Limb (tissue), 2 donors: ENCODE data around the gene CDCP1.
A peak's percentile ranks its signal among the peaks of the same experiment; 100 is the strongest.
"Not testable (repeated sequence)": the region's sequence is repeated elsewhere in the genome, so short reads cannot be mapped to it uniquely, and the experiment has no call there.

Source experiments
- DNase-seq, 2 donors: peaks; one replicate each; pipeline ENCODE4 v3.0.0-alpha.2; 2016; ENCODE audit errors: extremely low spot score in 2 of 2

The CDCP1 gene

GRCh38 chr3:45084361-45084760, 61.8 kb downstream of the CDCP1 start:
- DNase-seq = no peak

DNA sequence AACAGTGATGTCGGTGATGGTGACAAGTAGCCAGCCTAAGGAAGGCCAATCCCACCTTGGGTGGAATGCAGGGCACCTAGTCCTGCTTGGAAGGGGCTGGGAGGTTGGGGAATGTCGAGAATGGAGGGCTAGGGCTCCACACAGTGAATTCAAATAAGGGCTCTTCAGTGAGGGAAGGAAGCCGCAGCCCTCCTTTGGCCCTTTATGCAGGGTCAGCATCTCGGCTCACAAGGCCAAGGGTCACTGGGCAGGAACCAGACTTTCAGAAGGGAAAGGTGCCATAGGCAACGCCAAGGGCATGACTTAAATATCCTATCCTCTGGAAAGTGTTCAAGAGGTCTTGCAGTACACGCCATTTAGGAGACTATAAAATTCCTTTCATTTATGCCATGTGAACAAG, 63.2 kb downstream of the CDCP1 start:
- DNase-seq = no peak

- peak in 1 of 2 donors; percentile 40 for DNase-seq
Measured at GRCh38 chr3:45082142-45082538, 64.0 kb downstream of the CDCP1 start.

DNA sequence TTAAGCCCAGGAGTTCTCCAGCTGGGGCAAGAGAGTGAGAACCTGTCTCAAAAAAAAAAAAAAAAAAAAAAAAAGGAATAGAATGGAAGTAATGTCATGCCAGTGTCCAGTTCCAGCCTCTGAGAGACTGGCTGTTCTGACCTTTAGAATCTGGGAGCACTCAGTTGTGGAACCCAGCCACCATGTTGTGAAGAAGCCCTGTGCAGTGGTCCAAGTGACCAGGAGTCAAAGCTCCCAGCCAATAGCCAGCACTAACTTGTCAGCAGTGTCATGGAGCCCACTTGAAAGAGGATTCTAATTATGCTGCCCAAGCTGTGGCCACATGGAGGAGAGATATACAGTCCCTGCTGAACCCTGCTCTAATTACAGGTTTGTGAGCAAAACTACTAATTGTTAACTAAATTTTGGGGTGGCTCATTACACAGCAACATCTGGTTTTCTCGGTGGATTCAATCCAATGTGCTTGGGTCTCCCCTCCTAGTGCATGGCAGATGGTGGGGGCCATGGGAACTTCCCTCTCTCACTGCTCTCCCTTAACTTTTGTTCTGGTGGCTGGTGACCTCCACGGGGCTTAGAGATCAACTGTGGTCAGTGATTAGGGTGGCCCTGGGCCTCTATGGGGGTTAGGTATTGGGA, 64.6 kb downstream of the CDCP1 start:
- DNase-seq = no peak

GRCh38 chr3:45080824-45081223, 65.4 kb downstream of the CDCP1 start:
- no peak for DNase-seq

DNA sequence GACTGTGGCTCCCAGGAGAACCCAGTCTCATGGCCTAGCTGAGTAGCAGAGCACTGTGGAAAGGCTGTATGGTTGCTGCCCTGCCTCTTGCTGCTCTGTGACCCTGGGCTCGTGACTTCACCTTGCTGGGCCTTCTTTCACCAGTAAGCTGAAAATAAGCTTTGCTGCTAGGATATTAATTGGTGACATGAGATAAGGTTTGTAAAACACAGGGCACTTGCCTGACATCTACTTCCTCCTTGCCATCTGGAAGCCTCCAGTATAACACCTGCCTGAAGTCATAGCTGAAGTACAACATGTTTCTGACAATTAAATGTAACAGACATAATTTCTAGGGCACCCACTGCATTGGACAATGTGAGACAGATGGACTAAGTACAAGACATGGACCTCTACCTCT, 66.5 kb downstream of the CDCP1 start:
- DNase-seq = no peak

DNA sequence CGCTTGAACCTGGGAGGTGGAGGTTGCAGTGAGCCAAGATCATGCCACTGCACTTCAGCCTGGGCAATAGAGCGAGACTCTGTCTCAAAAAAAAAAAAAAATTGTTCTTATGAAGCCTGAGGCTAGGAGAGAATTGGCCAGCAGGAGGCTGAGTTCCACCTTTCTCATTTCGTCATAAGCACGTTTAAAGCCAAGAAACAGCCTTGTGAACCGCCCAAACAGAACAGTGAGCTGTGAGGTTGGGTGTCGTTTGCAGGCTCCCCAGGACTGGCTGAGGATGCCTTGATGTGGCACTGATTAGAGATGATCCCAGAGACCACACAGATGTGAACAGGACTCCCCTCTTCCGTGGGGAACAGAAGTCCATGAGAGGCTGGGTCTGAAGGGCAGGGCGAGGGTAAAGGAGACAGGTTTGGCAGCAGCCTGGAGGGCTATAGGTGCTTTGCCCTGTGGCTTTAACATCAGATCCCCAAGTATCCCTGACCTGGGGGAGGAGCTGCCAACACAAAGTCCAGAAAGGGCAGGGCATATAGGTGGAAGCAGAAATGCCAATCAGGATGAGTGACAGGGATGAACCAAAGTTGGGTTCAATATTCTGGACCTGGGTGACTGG, 67.2 kb downstream of the CDCP1 start:
- DNase-seq = no peak

DNA sequence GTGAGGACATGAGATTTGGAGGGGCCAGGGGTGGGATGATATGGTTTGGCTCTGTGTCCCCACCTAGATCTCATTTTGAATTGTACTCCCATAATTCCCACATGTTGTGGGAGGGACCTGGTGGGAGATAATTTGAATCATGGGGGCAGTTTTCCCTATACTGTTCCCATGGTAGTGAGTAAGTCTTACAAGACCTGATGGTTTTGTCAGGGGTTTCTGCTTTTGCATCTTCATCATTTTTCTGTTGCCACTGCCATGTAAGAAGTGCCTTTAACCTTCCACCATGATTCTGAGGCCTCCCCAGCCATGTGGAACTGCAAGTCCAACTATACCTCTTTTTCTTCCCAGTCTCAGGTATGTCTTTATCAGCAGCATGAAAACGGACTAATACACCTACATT, 67.9 kb downstream of the CDCP1 start:
- not testable (repeated sequence) for DNase-seq

GRCh38 chr3:45075821-45076625, 70.2 kb downstream of the CDCP1 start:
- DNase-seq = no peak

GRCh38 chr3:45071075-45071474, 75.1 kb downstream of the CDCP1 start:
- no peak for DNase-seq

GRCh38 chr3:45067941-45068340, 78.2 kb downstream of the CDCP1 start:
- DNase-seq = no peak

DNA sequence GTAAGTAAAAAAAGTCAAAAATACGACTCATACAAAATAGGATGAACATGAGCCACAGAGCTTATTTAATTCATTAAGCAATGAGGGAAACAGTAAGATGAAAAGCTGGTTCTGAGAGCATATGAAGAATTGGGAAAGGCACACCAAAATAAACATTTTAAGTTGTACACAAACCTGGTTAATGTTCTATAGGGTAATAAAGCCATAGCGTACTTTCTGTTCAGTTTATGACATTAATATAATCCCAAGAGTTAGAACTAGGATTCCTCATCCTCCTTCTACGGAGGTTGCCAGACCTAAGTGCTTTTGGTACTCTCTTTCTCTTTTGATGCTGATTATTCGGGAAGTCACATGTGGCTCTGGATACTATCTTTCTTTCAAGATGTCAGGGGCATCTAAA, 78.7 kb downstream of the CDCP1 start:
- DNase-seq = no peak

DNA sequence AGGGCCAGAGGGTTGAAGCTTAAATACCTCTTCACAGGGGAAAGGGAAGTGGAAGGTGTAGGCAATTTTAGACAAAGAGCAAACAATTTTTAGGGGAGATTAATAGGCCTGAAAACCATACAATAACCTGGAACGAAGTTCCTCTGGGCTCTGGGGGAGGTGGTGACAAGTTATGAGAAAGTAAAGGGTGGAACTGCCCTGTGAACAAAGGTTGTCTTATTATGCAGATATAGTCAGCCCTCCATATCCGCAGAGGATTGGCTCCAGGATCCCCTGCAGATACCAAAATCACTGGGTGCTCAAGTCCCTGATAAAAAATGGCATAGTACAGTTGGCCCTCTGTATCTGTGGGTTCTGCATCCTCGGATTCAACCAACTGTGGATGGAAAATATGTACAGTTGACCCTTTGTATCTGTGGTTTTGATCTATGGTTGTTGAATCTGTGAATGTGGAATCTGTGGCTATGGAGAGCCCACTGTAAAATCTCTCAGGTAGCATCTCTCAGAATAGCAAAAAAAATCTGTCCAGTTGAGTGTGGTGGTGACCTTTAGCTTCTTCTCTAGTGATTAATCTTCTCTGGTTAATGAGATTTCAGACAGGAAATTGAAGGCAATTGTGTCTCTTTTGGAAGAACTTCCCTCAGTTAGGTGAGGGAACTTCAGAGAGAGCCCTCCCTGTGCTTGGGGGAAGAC, 79.9 kb downstream of the CDCP1 start:
- no peak for DNase-seq

GRCh38 chr3:45065373-45065720, 80.8 kb downstream of the CDCP1 start:
- no peak for DNase-seq

DNA sequence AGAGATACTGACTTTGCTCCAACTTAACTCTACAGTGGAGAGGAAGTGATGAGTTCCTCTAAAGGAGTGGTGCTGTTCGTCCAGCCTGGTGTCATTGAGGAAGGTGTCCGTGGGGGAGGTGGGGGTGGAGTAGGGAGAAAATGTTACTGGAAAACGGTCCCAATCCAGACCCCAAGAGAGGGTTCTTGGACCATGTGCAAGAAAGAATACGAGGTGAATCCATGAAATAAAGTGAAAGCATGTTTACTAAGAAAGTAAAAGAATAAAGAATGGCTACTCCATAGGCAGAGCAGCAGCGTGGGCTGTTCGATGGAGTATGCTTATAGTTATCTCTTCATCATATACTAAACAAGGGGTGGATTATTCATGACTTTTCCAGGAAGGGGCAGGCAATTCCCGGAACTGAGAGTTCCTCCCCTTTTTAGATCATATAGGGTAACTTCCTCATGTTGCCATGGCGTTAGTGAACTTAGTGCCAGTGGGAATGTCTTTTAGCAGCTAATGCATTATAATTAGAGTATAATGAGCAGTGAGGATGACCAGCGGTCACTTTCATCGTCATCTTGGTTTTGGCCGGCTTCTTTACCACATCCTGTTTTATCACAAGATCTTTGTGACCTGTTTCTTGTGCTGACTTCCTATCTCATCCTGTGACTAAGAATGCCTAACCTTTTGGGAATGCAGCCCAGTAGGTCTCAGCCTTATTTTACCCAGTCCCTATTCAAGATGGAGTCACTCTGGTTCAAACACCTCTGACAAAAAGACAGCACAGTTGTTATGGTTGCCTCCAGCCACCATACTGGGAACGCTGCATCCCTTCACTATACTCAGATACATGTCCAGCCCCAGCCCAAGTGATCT, 81.4 kb downstream of the CDCP1 start:
- no peak for DNase-seq

DNA sequence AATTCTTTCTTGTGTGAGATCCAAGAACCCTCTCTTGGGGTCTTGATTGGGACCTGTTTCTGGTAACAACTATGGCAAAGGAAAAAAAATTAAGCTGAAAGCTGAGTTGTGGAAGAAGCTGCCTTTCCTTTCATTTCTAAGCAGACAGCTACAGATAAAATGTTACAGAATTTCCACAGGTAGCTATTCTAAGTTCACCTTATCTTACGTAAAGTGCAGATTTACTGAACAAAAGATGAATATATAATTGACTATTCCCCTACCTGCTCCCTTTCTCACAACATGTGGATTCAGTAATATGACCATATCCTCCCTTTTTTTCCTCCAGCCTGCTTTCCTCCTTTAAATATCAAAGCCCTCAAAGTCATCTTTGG, 83.5 kb downstream of the CDCP1 start:
- DNase-seq = no peak

DNA sequence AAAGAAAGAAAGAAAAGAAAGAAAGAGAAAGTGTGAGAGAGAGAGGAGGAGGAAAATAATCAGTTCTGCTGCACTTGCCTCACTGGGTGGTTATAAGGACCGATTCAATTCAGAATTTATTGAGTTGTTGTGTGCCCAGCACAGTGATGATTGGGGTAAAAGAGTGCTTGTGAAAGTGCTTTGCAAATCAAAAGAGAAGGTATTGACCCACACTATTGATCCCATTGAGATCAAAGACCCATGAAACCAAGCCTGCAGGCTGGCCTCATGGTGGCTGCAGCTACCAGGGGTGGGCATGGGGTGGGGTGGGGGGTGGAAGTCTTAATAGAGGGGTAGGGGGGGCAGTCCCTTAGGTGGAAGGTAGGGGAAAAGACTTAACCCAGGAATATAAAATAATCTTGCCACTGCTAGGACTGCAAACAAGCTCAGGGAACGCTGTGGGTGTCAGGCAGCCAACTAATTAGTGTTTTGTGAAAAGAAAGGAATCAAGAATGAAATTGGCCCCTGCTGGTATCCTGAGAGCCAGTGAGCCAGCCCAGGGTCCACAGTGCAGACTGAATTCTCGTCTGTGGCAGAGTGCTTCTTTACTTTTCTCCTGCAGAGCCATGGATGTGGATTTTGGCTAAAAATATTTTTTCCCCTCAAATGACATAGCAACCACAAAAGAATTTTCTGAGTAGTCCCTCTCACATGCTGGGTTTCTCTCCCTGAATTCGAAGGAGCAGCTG, 85.8 kb downstream of the CDCP1 start:
- DNase-seq = no peak

- no peak for DNase-seq
Measured at GRCh38 chr3:45059132-45059531, 87.0 kb downstream of the CDCP1 start.

GRCh38 chr3:45057557-45057956, 88.6 kb downstream of the CDCP1 start:
- no peak for DNase-seq

- DNase-seq = no peak
Measured at GRCh38 chr3:45056608-45057301, 89.4 kb downstream of the CDCP1 start.
